Measurements from ENCODE around the gene HAGH.
"Not testable (repeated sequence)": the region's sequence is repeated elsewhere in the genome, so short reads cannot be mapped to it uniquely, and the experiment has no call there.

Gene HAGH

DNA sequence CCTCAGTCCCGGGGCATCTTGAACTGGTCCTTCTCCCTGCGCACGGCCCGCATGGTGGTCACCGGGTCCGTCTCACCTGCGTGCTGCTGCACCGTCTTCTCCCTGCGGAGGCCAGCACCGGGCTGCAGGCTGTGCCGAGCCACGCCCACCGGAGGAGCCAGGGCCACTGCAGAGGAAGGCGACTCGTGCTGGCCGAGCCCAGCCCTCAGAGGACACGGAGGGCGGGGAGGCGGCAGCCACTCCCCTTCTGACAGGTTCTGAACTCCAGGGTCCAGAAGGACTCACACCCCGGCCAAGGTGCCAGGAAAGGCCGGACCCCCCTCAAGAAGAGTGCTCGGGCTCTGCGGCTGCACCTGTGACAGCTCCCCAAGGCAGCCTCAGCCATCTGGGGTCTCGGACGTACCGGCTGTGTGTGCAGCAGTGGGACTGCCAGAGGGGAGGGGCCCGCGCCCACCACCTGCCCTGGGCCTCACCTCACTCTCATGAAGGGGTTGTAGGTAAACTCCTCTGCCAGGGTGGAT, 17.3 kb downstream of the HAGH start:
- DNase-seq: no peak

DNA sequence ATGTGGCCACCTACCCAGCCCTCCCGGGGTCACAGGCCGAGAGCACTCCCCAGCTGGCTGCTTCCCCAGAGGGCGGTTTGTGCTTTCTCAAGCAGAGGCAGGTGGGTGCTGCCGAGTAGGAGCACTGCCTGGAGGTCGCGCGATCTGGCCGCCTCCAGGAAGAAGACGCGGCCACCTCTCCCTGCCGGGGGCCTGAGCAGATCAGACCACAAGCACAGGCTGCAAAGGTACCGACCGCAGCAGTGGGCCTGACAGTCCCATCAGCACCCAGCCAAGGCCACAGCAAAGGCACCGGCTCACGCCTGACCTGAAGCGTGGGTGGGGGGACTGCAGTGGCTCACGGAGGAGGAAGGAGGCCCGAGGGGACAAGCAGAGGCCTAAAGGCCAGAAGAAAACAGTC, 17.9 kb downstream of the HAGH start:
- DNase-seq: no peak

DNA sequence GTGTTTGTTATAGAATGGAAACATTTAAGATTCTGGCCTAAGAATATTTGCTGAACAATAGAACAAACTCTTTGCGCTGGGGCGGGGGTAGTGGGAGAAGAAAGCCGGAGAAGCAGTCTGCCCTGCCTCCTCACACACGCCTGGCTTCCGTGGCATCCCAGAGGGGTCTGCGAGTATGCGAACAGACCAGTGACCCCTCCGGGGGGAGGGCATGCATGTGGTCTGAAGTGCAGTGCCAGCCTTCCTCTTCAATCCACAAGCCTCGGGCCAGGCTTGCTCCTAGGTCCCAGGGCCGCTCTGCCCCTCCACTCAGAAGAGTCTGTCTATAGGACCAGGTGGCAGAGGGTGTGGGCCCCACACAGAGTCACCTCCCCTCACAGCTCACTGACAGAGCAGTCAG, 19.0 kb downstream of the HAGH start:
- no peak for DNase-seq

DNA sequence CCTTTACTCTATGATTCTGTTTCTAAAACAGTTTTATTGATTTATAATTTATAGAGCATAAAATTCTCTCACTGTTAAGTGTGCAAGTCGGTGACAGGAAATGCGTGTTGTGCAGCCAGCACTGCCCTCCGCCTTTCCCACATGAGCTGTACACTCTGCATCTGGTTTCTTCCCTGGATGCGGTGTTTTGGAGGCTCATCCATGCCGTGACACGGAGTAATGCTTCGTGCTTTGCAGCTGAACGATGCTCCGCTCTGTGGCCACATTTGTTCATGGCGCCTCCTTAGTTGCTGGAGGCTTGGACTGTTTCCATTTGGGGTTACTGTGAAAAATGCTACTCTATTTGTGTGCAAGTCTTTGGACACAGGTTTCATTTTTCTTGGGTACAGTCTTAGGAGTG, 25.9 kb downstream of the HAGH start:
- DNase-seq: no peak

DNA sequence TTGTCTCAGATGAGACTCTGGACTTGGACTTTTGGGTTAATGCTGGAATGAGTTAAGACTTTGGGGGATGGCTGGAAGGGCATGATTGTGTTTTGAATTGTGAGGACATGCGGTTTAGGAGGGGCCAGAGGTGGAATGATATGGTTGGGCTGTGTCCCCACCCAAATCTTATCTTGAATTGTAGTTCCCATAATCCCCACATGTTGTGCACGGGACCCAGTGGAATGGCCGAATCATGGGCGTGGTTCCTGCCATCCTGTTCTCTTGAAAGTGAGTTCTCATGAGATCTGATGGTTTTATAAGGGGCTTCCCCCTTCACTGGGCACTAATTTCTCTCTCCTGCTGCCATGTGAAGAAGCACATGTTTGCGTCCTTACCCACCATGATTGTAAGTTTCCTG, 27.4 kb downstream of the HAGH start:
- DNase-seq: not testable (repeated sequence)

DNA sequence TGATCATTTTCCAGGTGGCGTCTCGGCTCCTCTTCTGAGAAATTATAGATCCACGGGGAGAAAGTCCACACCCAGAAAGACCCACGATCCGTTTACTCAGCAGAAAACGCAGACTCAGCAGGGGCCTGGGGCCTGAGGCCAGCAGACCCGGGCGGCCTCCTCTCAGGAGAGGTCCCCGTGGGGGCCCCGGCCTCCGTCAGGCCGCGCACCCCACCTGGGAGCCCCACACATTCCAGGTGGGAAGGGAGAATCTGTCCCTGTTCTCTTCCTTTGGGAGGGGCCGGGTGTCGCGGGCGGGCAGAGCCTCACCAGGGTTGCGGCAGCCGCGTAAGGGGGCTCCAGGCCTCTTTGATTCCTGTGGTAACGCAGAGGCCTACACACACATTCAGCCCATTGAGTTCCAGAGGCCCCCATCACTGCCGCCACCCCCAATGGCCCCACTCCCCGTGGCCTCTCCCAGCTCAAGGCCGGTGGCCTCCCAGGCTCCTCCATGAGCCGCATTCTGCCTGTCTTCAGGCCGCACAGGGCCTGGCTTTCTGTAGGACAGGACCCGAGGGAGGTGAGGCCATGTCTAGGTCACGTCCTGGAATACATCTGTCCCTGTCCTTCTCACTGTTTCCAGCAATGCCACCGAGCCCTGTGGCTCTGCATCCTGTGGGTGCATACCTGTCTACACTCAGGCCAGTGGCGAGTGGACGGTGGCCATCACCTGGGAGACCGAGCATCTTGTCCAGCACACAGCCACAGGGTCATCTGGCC, 31.5 kb downstream of the HAGH start:
- no peak for DNase-seq

DNA sequence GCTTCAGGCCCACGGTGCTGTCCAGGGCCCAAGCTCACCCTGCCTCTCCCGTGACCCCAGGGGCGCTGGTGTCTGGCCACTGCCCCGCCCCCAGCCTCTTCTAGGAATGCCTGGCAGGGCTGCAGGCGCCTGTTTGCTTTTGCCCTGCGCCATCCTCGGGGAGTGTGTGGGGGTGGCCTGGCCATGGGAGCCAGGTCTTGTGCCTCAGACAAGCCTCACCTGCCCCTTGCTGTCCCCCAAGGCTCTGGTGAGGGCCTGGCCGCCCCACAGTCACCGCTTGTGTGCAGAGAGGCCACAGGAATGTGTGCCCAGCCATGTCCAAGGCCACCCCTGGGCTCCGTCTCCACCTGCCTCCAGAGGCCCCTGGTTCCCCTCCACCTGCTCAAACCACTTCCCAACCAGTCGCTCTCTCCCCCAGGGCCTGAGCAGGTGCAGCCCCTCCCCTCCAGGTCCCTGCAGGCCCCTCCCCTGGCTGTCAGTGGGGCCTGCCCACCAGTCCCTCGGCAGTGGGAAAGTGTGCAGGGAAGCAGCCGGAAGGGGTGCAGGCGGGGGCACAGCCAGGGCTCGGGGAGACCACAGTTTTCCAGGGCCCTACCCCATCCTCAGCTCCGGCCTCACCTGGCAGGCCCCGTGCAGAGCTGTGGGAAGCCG, 32.3 kb downstream of the HAGH start:
- DNase-seq: no peak

DNA sequence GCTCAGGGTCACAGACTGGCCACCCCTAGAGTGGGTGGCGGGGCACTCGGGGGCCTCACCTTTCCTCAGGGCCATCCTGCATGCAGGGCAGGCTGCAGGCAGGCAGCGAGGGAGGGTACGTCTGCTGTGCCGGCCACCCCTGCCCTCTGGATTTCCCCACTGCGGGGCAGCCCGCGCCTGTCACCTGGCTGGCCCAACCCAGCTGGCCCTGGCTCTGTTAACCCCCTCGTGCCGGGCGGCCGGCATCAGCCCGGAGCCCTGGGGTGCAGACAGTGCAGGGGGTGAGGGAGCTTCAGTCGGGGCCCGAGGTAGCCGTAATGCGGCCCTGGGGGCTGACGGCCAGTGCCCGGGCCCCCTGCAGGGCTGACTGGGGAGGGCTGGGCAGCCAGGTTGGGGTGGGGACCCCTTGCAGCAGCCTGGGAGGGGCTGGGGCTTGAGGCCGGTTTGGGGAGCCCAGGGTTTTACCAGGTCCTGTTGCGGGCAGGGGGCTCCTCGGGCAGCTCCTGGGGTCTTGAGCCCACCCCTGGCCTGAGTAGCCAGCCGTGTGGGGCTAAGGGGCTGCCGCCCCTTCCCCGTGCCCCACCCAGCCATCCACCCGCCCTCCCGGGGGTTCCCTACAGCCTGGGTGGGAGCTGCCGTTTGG, 32.9 kb downstream of the HAGH start, which contains the start of gene IGFALS:
Gene IGFALS (minus strand): TSS at position 128 of the 643 bp plus-strand sequence. CDS start 53 bp downstream, at position 75.
- no peak for DNase-seq

DNA sequence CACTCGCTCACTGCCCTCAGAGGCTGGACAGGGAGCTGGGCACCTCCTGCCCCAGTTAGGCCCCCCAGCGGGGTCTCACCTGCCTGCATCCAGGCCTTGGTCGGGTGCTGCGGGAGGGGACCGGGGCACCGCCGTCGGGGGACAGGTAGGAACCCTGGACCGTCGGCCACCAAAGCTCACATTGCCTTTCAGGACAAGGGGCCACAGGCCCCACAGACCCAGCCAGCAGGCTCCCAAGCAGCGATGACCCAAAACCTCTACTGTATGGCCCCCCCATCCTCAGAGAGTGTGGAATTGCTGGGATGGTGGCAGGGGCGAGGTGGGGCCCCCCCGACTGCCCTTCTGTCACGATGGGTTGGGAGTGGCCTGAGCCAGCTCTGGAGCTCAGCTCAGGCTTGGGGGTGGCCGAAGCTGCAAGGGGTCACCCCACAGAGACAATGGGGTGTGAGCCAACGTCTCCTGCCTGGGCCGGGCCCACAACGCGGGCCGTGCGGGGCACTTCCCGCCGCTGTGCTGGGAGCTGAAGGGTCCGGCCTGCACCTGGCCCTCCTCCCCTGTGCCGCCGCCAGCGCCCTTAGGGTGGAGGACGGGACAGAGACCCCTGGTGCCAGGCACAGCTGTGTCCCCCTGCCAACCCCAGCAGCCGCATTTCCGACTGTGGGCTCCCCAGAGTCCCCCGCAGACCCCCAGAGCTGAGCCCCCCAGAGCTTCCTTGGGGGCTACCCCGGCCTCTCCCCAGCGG, 33.6 kb downstream of the HAGH start:
- DNase-seq: no peak

DNA sequence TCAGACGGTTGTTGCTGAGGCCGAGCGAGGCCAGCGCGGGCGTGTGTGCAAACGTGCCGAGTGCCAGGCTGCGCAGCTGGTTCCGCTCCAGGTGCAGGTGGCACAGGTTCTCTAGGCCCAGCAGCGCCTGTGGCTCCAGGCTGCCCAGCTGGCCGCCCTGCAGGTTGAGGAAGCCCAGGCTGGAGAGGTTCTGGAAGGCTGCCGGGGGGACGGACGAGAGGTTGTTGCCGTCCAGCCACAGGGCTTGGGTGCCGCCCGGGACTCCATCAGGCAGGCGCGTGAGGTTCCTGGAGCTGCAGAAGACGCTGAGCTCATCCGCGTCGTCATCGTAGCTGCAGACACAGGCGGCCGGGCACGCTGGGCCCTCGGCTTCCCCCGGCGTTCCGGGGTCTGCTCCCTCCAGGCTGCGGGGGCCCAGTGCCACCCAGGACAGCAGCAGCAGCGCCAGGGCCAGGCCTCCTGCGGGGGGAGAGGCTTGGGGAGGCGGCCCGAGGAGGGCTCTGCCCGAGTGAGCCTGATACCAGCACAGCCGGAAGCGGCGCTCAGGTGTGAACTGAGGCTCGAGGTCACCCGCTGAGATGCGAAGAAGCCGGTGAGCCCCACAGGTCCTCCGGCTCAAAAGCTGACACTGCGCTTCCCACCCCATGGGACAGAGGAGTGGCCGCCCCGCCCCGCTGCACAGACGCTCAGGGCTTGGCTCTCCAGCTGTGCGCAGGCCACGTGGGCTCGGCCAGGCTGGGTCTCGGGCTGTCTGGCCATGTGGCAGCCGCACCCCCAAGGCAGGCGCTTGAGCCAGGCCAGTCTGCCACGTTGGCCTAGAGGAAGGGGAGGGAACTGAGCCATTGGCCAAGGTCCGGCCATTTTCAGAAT, 34.4 kb downstream of the HAGH start:
- no peak for DNase-seq

DNA sequence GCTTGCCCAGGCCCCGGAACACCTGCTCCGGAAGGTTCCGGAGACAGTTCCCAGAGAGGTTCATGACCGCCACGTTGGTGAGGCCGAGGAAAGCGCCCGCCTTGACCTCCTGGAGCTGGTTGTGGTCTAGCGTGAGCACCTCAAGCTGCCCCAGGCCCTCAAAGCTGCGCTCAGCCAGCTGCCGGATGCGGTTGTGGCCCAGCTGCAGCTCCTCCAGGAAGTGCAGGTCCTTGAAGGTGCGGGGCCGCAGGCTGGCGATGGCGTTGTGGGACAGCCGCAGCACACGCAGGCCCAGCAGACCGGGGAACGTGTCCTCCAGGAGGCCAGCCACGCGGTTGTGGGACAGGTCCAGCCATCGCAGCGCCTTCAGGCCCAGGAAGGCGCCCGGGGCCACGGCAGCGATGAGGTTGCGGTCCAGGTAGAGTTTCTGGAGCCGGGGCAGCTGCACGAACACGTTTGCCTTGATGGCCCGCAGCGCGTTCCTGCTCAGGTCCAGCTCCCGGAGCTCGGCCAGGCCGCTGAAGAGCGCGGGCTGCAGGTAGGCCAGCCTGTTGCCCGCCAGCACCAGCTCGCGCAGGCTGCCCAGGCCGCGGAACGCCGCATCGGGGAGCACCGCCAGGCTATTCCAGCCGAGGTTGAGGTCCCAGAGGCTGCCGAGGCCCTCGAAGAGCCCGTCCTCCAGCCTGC, 35.2 kb downstream of the HAGH start:
- DNase-seq: no peak

DNA sequence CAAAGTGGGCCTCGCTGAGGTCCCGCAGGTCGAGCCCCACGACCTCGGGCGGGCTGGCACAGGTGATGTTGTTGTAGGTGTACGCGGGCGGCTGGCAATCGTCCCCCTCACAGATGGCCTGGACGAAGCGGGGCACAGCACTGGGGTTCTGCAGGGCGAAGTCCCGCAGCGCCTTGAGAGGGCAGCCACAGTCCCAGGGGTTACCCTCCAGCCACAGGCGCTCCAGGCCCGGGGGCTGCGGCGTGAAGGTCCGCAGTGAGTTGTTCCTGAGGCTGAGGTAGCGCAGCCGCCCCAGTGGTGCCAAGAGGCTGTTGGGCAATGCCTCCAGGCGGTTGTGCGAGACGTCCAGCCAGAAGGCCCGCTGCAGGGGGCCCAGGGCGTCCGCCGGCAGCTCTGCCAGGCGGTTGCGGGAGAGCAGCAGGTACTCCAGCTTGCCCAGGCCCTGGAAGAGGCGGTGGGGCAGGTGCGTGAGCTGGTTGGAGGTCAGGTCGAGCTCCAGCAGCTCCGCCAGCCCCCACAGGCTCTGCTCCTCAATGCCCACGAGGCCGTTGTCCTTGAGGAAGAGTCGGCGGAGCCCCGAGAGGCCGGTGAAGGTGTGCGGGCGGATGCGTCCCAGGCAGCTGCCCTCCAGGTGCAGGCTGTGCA, 35.9 kb downstream of the HAGH start:
- no peak for DNase-seq

DNA sequence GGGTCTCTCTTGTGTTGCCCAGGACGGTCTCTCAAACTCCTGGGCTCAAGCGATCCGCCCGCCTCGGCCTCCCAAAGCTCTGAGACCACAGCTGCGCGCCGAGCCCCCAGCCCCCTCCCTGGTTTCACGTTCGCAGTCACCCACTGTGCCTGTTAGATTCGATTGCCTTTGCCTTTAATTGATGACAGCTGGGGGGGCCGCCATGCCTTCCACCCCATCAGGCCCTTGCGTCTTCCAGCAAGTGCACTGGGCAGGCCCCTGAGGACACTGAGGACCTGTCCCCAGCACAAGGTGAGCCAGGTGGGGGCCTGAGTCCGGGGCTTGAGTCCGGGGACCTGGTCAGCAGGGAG, 36.4 kb downstream of the HAGH start:
- DNase-seq: no peak

DNA sequence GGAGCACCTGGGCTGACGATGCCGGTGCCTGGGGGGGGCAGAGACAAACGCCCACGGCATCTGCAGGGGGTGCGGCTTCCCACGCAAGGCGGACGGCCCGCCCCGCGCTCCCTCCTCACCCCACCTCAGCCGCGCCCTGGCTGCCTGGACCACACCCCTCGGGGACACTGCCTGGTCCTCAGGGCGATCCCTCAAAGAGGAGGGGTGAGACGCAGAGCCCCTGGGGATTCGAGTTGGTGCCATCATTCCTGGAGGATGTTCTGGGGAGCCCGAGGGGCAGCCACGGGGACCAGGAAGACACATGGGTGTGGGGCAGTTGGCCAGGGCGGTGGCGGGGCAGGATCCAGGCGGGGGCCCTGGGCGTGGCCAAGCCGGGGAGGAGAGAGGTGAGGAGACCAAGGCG, 37.0 kb downstream of the HAGH start:
- no peak for DNase-seq

DNA sequence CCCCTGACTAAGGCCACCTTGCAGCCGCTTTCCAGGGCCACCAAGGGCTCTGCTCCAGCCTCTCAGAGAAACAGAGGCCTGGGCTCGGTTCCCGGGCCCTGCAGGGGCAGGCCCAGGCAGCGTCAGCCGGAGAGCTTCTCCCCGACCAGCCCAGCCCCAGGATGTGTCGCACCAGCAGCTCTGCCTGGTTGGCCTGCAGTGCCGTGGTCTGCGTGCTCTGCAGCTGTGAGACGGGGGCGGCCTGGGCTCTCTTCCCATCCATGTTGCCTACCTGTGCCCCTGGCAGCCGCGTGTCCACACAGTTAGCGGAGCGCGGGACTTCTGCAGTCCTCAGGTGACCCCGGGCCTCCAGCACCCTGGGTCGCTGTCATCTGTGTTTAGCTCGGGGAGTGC, 37.9 kb downstream of the HAGH start:
- no peak for DNase-seq

DNA sequence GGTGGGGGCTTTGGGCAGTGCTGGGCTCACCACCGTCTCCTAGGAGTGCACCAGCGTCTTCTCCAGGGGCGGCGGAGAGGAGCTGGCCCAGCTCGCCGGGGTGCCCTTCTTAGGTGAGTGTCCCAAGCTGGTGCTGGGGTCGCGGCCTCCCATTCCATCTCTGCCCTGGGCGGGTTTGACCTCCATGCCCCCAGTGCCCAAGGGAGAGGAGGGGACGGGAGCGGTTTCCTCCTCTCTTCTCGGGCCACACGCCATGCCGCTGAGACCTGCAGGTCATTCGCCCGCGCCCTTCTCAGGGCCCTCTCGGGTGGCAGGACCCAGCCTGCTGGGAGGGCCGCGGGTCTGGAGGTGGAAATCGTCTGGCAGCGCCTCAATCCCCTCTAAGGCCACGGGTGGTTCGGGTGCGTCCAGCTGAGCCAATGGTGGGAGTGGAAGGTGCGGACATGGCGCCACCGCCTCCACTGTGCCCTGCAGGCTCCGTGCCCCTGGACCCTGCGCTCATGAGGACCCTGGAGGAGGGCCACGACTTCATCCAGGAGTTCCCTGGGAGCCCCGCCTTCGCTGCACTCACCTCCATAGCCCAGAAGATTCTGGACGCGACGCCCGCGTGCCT, 38.4 kb downstream of the HAGH start:
- DNase-seq: no peak

DNA sequence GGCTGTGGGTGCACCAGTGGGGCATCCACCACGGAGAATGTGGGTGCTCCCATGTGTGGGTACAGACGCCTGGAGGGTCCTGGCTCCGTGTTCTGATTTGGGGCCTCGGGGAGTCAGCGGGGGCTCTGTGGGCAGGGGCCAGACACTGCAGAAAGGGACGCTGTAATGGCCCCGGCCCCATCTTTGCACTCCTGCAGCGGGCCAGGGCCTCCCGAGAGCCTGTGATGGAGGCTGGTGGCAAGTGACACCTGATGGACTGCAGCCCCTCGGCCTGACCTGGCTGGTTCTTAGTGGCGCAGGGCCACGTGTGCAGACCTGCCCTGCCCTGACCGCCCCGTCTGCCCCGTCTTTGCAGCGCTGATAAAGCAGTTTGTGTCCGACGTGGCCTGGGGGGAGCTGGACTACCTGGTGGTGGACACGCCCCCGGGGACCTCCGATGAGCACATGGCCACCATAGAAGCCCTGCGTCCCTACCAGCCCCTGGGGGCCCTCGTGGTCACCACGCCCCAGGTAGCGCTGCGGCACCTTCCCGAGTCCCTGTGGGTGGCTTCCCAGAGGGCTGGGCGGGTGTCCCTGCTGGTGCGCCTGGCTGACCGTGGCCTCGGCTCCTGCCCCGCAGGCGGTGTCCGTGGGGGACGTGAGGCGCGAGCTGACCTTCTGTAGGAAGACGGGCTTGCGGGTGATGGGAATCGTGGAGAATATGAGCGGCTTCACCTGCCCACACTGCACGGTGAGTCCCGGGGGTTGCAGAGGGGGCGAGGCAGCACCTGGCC, 39.1 kb downstream of the HAGH start:
- DNase-seq: no peak

DNA sequence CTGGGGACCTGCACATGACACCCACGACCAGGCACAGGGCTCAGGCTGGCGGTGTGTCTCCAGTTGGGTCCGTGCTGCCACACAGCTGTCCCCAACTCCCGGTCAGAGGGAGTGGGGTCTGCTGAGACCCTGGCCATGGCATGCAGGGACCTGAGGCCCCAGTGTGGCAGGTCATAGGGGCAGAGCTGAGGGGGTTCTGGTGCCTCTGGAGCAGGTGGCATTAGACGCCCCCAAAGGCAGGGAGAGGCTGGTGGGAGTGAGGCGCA, 39.6 kb downstream of the HAGH start:
- DNase-seq: no peak

DNA sequence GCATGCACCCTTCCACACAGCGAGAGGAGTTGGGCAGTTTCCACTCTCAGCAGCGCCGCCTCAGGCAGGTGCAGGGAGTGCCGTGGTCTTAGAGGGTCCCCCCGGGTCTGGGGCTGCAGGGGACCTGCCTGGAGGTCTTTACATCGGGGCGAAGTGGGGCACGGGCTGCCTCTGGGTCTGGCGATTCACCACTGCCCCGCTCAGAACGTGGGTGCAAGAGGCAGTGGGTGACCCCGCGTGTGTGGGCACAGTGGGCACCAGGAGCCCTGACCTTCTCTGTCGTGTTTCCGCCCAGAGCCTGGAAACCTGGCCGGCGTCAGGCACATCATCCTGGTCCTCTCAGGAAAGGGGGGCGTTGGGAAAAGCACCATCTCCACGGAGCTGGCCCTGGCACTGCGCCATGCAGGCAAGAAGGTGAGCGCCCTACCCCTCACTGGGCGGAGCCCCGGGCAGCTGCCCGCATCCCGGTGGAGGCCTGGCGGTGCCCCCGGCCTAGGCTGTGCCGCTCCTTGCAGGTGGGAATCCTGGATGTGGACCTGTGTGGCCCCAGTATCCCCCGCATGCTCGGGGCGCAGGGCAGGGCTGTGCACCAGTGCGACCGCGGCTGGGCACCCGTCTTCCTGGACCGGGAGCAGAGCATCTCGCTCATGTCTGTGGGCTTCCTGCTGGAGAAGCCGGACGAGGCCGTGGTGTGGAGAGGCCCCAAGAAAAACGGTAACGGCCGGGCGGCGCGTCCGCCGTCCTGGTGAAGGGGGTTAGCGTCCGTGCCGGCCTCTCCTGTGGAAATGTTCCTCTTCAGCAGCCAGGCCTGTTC, 40.2 kb downstream of the HAGH start:
- no peak for DNase-seq

DNA sequence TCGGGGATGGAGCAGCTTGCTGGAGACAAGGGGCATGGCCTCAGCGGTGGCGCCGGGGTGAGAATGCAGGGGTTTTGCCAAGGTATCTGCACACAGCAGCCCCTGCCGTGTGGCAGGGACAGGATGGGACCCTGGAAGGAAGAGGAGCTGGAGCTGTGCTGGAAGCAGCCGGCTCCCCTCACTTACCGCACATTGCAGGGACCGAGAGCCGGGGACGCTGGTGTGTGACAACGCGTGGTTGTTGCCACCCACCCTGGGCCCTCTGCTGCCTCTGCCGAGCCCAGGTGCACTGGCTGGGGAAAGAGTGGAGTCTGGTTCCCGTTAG, 40.8 kb downstream of the HAGH start:
- no peak for DNase-seq
